ENCODE data around the gene SCG5. TPM values are rescaled to one million over a fixed set of nuclear protein-coding genes. Genes with fewer than 3 reads are reported as not detected.
A peak's percentile ranks its signal among the peaks of the same experiment; 100 is the strongest.

SCG5 gene
- total RNA-seq, 1 experiment from 2014 or later = 7.4 TPM

DNA sequence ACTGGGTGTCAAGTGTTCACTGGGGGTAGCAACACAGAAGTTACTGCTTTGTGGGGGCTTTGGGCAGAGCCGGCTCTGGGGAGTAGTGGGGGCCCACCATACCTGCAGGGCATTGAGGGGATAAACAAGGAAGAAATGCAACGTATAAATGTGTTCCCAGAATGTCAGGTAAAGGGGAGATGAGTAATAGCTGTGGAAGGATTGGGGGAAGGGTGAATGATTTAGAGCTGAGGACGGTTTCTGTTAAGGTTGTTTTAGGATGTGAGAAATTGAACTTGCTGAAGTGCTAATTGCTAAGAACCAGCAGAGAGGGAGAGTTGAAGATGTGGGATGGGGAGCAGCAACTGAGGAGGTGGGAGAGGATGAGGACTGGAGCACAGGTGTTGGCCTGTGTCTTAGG lies 10.7 kb downstream of the SCG5 start:
- ChIA-PET CTCF (interaction anchor here (0.7 to 1.4 kb wide), 8 partner anchors 9 to 342 kb away, joined by 3 to 9 read pairs (median 4); no protein-coding TSS in a partner anchor), POLR2A (no interaction called here)
- Mint-ChIP-seq H3K27me3 (ENCODE audit: insufficient read depth, unreplicated experiment) (no peaks in the 10 kb centered on the region), H3K9me3 (ENCODE audit: unreplicated experiment) (no peaks in the 10 kb centered on the region), H3K27ac (ENCODE audit: low read depth, unreplicated experiment) (peak overlapping the region; percentile 27), H3K4me3 (ENCODE audit: unreplicated experiment) (no peak overlapping the region), H3K36me3 (ENCODE audit: insufficient read depth, unreplicated experiment) (peaks cover 6% of the 10 kb centered on the region), H3K4me1 (ENCODE audit: insufficient read depth, unreplicated experiment) (peaks cover 14% of the 10 kb centered on the region)
- intact Hi-C loops (cut with micrococcal nuclease) = loop anchor here (5.0 kb wide), 1 partner anchor 480 kb away; no protein-coding TSS in a partner anchor
- TF ChIP-seq, protein P1, sequence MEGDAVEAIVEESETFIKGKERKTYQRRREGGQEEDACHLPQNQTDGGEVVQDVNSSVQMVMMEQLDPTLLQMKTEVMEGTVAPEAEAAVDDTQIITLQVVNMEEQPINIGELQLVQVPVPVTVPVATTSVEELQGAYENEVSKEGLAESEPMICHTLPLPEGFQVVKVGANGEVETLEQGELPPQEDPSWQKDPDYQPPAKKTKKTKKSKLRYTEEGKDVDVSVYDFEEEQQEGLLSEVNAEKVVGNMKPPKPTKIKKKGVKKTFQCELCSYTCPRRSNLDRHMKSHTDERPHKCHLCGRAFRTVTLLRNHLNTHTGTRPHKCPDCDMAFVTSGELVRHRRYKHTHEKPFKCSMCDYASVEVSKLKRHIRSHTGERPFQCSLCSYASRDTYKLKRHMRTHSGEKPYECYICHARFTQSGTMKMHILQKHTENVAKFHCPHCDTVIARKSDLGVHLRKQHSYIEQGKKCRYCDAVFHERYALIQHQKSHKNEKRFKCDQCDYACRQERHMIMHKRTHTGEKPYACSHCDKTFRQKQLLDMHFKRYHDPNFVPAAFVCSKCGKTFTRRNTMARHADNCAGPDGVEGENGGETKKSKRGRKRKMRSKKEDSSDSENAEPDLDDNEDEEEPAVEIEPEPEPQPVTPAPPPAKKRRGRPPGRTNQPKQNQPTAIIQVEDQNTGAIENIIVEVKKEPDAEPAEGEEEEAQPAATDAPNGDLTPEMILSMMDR (IDR thresholded peaks at IDR 0.05; ENCODE audit: unreplicated experiment) = no peak
- DNase-seq (ENCODE audit: unreplicated experiment) = no peak
- BruUV-seq (replicated peaks) = no TSS peak

DNA sequence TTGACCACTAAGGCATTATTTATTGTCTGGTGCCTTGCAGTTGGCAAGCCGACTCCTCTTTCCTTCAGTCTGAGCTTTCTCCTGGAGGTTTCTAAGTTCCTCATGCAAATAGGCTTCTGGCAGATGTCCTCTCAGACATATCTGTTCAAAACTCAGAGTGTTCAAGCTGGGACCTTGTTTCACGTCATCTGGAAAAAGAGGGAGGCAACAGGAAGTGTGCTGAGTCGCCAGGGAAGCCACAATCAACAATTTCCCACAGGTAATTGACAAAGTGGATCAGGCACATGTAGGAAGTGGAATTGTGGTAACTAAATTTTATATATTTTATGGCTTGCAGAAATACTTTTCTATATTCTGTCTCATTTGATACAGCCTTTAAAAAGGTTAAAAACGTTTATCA lies 14.6 kb downstream of the SCG5 start:
- H3K36me3 Mint-ChIP-seq (ENCODE audit: insufficient read depth, unreplicated experiment) = no peaks in the 10 kb centered on the region
- H3K27me3 Mint-ChIP-seq (ENCODE audit: insufficient read depth, unreplicated experiment) = no peaks in the 10 kb centered on the region
- peaks cover 38% of the 10 kb centered on the region for H3K4me1 Mint-ChIP-seq (ENCODE audit: insufficient read depth, unreplicated experiment)
- DNase-seq (ENCODE audit: unreplicated experiment) = no peak
- H3K27ac Mint-ChIP-seq (ENCODE audit: low read depth, unreplicated experiment) = no peak overlapping the region
- TF ChIP-seq, protein P1 (IDR thresholded peaks at IDR 0.05; ENCODE audit: unreplicated experiment) = no peak
- CTCF ChIA-PET = interaction anchor here (0.7 to 5.9 kb wide), 6 partner anchors 9 to 537 kb away, joined by 3 to 51 read pairs (median 6); no protein-coding TSS in a partner anchor
- POLR2A ChIA-PET = interaction anchor here (1.0 kb wide), 1 partner anchor 280 kb away, joined by 3 read pairs; no protein-coding TSS in a partner anchor
- intact Hi-C loops (cut with micrococcal nuclease) = no loop called here
- no peaks in the 10 kb centered on the region for H3K9me3 Mint-ChIP-seq (ENCODE audit: unreplicated experiment)
- H3K4me3 Mint-ChIP-seq (ENCODE audit: unreplicated experiment) = no peak overlapping the region
- BruUV-seq (replicated peaks) = no TSS peak

DNA sequence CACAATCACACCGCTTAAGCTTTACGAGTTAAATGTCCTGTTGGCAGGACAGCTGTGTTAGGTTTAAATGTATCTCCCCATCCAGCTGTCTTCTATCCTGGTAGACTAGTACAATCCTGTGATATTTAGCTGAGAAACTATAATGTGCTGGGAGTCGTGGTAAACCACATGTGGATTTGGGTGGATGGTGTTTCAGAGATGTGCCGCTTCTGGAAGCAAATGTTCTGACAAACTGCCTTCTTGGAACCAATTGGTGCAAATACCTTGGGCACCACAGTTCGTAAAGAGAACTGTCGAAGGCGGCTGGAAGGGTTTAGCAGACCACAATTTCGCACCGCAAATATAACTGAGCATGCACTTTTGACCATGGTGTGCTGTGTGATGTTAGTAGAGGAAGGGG lies 15.0 kb downstream of the SCG5 start:
- no peak overlapping the region for H3K4me3 Mint-ChIP-seq (ENCODE audit: unreplicated experiment)

DNA sequence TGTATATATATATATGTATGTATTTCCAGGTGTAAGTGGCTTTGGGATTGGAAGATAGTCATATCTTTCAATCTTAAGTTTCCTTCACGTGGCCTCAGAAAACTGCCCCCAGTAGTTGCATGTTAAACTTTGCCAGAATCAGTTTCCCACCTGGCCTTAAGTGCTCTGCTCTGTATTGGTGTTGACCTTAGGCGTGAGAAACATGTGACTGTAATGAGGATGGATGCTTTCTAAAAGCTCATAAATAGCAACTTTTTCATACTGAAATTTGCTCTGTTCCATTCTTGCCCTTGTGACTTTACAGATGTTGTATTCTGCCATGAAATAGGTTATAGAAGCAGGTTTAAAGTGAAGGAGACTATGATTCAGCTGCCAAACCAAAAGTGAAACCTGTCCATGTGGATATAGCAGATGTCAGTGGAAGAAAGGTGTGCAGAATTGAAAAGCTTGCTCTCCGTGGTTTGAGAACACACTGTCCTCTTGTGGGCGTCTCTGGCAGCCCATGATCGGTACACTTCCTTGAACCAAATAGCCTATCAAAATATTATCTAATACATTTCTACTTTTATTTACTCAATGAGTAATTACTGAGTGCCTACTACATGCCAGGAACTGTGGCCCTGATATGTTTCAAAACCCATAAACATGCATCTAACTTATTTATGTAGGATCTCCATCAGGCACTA lies 15.8 kb downstream of the SCG5 start:
- H3K4me3 Mint-ChIP-seq (ENCODE audit: unreplicated experiment) = peak overlapping the region; percentile 51
- ChIA-PET CTCF (interaction anchor here (0.6 to 7.6 kb wide), 15 partner anchors 7 to 431 kb away, joined by 3 to 151 read pairs (median 4); no protein-coding TSS in a partner anchor), POLR2A (interaction anchor here (0.6 to 1.4 kb wide), 4 partner anchors 16 to 330 kb away, joined by 3 to 5 read pairs (median 3); no protein-coding TSS in a partner anchor)
- peaks cover 28% of the 10 kb centered on the region for H3K4me1 Mint-ChIP-seq (ENCODE audit: insufficient read depth, unreplicated experiment)
- peak; percentile 38 for DNase-seq (ENCODE audit: unreplicated experiment)
- no peaks in the 10 kb centered on the region for H3K27me3 Mint-ChIP-seq (ENCODE audit: insufficient read depth, unreplicated experiment)
- no TSS peak for BruUV-seq (replicated peaks)
- H3K27ac Mint-ChIP-seq (ENCODE audit: low read depth, unreplicated experiment) = peak overlapping the region; percentile 39
- no peaks in the 10 kb centered on the region for H3K9me3 Mint-ChIP-seq (ENCODE audit: unreplicated experiment)
- intact Hi-C loops (cut with micrococcal nuclease) = no loop called here
- H3K36me3 Mint-ChIP-seq (ENCODE audit: insufficient read depth, unreplicated experiment) = no peaks in the 10 kb centered on the region
- TF ChIP-seq, protein P1 (IDR thresholded peaks at IDR 0.05; ENCODE audit: unreplicated experiment) = peak; percentile 6

More for the DNA sequence above, 15.0 kb downstream of the SCG5 start:
- H3K27ac Mint-ChIP-seq (ENCODE audit: low read depth, unreplicated experiment) = no peak overlapping the region
- intact Hi-C loops (cut with micrococcal nuclease) = no loop called here
- ChIA-PET POLR2A (no interaction called here), CTCF (interaction anchor here (0.7 to 5.9 kb wide), 8 partner anchors 9 to 432 kb away, joined by 3 to 51 read pairs (median 6); no protein-coding TSS in a partner anchor)
- H3K9me3 Mint-ChIP-seq (ENCODE audit: unreplicated experiment) = no peaks in the 10 kb centered on the region
- TF ChIP-seq, protein P1 (IDR thresholded peaks at IDR 0.05; ENCODE audit: unreplicated experiment) = no peak
- DNase-seq (ENCODE audit: unreplicated experiment) = no peak
- H3K36me3 Mint-ChIP-seq (ENCODE audit: insufficient read depth, unreplicated experiment) = no peaks in the 10 kb centered on the region
- BruUV-seq (replicated peaks) = no TSS peak
- H3K27me3 Mint-ChIP-seq (ENCODE audit: insufficient read depth, unreplicated experiment) = no peaks in the 10 kb centered on the region
- H3K4me1 Mint-ChIP-seq (ENCODE audit: insufficient read depth, unreplicated experiment) = peaks cover 37% of the 10 kb centered on the region
